ENCODE results near the gene PDLIM5.
"Not testable (repeated sequence)": the region's sequence is repeated elsewhere in the genome, so short reads cannot be mapped to it uniquely, and the experiment has no call there.

PDLIM5 gene

GRCh38 chr4:94595013-94595412, 143.3 kb downstream of the PDLIM5 start:
- no peak for DNase-seq (ENCODE audit: low read depth in 2 of 2)

DNA sequence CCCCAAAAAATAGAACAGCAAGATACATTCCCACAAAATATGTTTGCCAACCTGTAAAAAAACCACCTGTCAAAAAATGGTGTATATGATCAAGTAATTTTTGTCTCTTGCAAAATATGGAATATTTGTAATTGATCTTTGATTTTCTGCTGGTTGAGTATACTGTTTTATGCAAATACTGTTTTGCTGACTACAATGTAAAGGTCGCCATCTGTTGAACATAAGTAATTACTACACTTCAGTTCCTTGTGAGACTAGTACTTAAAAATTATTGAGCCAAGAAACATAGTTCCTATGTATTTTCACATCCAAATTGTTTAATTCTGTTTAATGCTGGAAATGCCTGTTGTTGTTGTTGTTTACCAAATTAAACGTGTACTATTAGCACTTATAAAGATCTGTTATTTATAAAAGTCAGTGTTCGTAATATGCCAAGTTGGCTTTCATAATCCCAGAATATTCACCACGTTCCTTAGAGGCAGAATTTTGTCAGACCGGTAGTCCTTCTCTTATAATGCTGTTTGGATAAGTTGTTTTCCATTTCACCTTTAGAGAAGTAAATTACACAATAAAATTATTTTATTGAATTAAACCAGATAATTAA, 144.2 kb downstream of the PDLIM5 start:
- no peak for DNase-seq (ENCODE audit: low read depth in 2 of 2)

DNA sequence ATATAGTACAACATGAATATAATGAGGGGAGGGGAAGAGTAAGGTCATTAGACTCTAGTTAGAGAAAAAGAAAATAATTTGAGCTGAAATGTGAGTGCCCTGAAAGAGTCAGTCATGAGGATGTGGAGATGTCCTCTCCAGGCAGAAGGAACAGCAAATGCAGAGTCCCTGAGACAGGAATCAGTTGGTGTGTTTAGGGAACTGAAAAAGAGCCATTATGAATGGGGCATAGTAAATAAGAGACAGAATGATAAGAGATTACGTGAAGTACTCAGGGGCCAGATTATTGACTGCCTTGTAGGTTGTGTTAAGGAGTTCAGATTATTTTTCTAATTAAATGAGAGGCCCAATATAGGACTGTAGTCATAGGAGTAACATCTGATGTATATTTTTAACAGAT, 147.0 kb downstream of the PDLIM5 start:
- DNase-seq (ENCODE audit: low read depth in 2 of 2): no peak

GRCh38 chr4:94603170-94603747, 151.5 kb downstream of the PDLIM5 start:
- DNase-seq (ENCODE audit: low read depth in 2 of 2): no peak

GRCh38 chr4:94605241-94605805, 153.6 kb downstream of the PDLIM5 start:
- DNase-seq (ENCODE audit: low read depth in 2 of 2): no peak

- no peak for DNase-seq (ENCODE audit: low read depth in 2 of 2)
Measured at GRCh38 chr4:94610145-94610544, 158.4 kb downstream of the PDLIM5 start.

DNA sequence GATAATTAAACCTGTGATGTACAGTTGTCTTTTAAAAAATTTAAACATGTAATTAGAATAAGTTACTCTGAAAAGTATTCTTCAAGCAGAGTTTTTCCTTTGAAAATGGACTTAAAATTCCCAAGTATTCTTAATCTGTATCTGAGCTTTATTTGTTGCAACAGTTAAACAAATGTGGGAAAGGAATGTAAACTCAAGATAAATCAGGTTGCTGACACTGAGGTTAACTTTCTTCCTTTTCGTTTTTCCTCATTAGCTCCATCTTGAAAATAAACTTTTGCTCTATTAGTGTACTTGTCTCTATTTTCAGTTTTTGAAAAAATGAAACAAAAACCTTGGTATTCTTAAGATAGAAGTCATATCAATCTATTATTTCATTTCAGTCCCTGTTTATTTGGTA, 161.5 kb downstream of the PDLIM5 start:
- no peak for DNase-seq (ENCODE audit: low read depth in 2 of 2)

DNA sequence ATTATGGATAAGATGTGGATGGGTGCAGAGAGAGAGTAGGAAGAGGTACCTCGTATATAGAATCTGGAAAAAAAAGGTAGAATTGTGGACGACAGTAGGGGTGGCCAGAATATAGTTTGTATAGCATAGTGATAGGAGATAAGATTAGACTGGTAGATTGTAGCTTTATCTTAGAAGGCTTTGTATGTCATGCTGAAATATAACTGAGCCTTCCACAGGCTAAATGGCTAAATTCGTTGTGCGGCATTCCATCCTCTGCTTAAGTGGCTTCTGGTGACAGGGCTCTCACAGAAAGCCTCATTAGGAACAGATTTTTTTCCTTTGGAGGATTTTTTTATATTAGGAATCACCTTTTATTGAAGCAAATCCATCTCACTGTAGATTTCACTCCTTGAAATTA, 163.7 kb downstream of the PDLIM5 start:
- no peak for DNase-seq (ENCODE audit: low read depth in 2 of 2)

DNA sequence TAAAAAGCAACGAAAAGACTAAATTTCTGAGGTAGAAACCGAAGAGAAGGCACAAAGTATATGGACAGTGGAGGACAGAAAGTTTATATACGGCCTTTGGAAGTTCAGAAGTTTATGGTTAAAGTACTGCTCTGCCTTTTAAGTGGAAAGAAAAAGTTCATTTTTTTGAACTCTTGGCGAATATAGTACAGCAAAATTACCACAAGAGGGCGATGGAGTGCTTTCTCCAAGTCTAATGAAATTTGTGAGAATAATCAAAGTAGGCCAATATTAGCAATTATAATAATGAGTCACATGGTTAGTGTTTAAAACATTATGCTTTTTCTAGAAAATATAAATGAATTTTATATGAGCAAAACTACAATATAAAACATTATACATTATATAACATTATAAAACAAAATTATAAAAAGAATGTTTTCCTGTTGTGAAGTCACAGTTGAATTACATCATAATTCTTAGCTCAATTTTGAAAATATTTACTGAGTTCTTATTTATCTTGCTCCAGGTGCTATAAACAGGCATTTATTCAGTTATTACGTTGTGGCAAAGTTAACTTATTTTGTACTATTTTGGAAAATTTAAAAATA, 169.8 kb downstream of the PDLIM5 start:
- DNase-seq (ENCODE audit: low read depth in 2 of 2): no peak

GRCh38 chr4:94623126-94623911, 171.6 kb downstream of the PDLIM5 start:
- DNase-seq (ENCODE audit: low read depth in 2 of 2): no peak

- no peak for DNase-seq (ENCODE audit: low read depth in 2 of 2)
Measured at GRCh38 chr4:94626942-94627341, 175.2 kb downstream of the PDLIM5 start.

DNA sequence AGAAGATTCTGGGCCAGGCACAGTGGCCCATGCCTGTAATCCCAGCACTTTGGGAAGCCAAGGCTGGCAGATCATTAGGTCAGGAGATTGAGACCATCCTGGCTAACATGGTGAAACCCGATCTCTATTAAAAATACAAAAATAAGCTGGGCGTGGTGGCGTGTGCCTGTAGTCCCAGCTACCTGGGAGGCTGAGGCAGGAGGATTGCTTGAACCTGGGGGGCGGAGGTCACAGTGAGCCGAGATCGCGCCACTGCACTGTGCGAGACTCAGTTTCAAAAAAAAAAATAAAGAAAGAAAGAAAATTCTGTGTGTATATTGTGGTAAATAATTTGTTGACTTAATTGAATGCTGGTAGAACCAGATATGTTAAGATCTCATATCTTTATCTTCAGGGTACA, 177.3 kb downstream of the PDLIM5 start:
- DNase-seq (ENCODE audit: low read depth in 2 of 2): not testable (repeated sequence)

DNA sequence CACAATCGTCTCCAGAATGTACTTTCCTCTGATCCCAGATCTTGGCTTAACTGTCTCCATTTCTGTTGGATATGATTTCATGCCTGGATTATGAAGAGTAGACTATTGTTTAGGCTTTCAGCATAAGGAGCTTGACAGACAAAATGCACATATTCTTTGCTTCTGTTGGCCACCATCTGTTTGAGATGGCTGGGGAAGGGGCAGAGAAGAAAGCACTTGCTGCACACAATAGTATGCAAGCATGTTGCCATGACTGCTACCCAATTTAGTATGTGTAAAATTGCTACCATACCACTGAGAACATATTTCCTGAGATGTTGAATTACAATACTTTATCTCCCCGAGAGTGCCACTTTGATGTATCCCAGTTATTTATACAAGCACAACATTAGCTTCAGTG, 178.1 kb downstream of the PDLIM5 start:
- no peak for DNase-seq (ENCODE audit: low read depth in 2 of 2)

GRCh38 chr4:94634271-94634670, 182.5 kb downstream of the PDLIM5 start:
- DNase-seq (ENCODE audit: low read depth in 2 of 2): no peak

DNA sequence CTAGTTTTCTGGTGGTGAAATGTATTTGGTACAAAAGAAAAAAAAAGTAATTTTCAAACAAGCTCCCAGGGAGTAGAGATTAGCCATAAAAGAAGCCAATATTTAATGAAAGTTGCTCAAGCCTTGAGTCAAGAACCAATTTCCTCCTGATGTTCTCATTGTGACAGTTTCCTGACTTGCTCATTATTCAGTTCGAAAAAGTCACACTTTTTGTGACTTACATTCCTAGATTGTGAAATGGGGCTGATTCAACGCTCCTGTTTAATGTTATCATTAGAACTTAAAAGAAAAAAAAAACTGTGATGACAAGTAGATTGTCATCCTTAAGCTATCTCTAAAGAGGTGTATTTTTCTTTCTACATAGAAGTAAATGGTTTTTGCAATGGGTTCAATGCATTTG, 183.4 kb downstream of the PDLIM5 start:
- no peak for DNase-seq (ENCODE audit: low read depth in 2 of 2)

- no peak for DNase-seq (ENCODE audit: low read depth in 2 of 2)
Measured at GRCh38 chr4:94636004-94636403, 184.3 kb downstream of the PDLIM5 start.

- DNase-seq (ENCODE audit: low read depth in 2 of 2): no peak
Measured at GRCh38 chr4:94639298-94639697, 187.6 kb downstream of the PDLIM5 start.

DNA sequence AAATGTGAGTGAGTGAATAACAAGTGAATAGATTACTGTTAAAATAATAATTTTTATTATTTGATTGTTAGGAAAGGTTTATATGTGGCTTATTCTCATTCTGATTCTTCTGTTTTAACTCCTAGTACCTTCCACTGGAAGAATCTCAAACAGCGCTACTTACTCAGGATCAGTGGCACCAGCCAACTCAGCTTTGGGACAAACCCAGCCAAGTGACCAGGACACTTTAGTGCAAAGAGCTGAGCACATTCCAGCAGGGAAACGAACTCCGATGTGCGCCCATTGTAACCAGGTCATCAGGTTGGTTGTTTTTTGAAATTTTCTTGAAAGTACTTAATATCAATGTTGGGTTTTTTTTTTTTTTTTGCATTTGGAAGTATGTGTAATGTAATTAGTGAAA, 188.4 kb downstream of the PDLIM5 start:
- DNase-seq (ENCODE audit: low read depth in 2 of 2): no peak

GRCh38 chr4:94641702-94642560, 190.2 kb downstream of the PDLIM5 start:
- no peak for DNase-seq (ENCODE audit: low read depth in 2 of 2)

DNA sequence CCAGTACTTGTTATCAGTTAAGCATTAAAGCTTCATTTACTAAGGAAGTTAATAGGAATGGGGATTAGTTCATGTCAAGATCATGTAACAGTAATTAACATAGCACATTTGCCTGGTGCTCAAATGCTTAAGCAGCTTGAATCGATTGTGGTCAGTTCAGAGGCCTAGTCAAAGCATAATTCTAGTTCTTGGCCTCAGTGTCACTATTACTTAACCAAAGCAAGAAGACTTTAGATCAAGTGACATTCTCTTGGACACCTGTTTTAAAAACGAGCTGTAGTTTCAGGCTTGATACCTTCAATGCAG, 190.8 kb downstream of the PDLIM5 start:
- no peak for DNase-seq (ENCODE audit: low read depth in 2 of 2)

DNA sequence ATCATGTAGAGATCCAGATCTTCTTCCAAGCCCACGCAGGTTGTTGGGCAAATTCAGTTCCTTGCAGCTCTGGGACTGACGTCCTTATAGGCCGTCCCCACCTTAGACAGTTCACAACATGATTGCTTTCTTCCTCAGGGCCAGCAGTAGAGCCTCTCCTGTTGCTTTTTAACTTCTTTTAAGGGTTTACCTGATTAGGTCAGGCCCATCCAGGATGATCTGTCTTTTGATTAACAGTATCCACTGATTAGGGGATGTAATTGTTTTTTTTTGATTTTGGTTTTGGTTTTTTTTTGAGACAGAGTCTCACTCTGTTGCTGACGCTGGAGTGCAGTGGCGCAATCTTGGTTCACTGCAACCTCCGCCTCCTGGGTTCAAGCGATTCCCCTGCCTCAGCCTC, 197.0 kb downstream of the PDLIM5 start:
- DNase-seq (ENCODE audit: low read depth in 2 of 2): no peak
